Endothelial cell of hepatic sinusoid (primary cell): ENCODE measurements around the gene NDRG2.

Experiments
- in situ Hi-C: cut with HindIII; loops from 2 replicates; pipeline ENCODE4 v1.10.0; 2017; ENCODE audit warnings: low sequenced_read_pairs

The NDRG2 gene

GRCh38 chr14:21024585-21025370 lies at the start of gene NDRG2:
TSS of gene NDRG2 (minus strand) at chr14:21025061. CDS start at chr14:21023315, 1,746 bp downstream.
- in situ Hi-C loops, result loop anchor here (5.0 kb wide), 1 partner anchor 38 kb away; no protein-coding TSS in a partner anchor

DNA sequence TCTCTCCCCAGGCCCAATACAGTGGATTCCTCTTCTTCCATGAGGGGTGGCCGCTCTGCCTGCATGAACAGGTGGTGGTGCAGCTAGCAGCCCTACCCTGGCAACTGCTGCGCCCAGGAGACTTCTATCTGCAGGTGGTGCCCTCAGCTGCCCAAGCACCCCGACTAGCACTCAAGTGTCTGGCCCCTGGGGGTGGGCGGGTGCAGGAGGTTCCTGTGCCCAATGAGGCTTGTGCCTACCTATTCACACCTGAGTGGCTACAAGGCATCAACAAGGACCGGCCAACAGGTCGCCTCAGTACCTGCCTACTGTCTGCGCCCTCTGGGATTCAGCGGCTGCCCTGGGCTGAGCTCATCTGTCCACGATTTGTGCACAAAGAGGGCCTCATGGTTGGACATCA lies 49.1 kb upstream of the NDRG2 start:
- in situ Hi-C loops, result no loop called here

DNA sequence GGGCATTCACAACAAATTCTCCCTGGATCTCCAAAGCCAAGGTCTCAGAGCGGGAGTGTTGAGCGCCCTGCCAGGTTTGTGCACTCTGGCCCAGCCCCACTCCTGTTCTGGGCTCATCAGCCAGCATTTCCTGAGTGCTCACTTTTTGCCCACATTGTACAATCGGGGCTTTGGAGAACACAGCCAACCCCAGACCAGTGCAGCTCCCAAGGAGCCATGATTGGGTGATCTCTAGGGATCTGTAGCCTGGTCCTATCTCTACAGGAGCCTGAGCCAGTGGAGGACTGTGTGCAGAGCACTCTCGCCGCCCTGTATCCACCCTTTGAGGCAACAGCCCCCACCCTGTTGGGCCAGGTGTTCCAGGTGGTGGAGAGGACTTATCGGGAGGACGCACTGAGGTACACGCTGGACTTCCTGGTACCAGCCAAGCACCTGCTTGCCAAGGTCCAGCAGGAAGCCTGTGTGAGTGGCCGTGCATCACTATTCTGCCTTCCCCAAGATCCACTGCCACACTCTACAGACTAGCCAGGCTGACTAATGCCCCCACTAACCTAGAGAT lies 48.0 kb upstream of the NDRG2 start:
- in situ Hi-C loops, result no loop called here

GRCh38 chr14:21072031-21072473 lies 47.2 kb upstream of the NDRG2 start:
- in situ Hi-C loops, result no loop called here

- in situ Hi-C loops, result no loop called here
Measured at GRCh38 chr14:21071225-21072030, 46.6 kb upstream of the NDRG2 start.

- in situ Hi-C loops, result no loop called here
Measured at GRCh38 chr14:21070610-21071224, 45.9 kb upstream of the NDRG2 start.

GRCh38 chr14:21070083-21070609 lies 45.3 kb upstream of the NDRG2 start, which contains the start of gene ARHGEF40:
TSS of gene ARHGEF40 (plus strand) at chr14:21070304. CDS start at chr14:21070397, 93 bp downstream.
- in situ Hi-C loops, result no loop called here

GRCh38 chr14:21069388-21070082 lies 44.7 kb upstream of the NDRG2 start:
- in situ Hi-C loops, result no loop called here

DNA sequence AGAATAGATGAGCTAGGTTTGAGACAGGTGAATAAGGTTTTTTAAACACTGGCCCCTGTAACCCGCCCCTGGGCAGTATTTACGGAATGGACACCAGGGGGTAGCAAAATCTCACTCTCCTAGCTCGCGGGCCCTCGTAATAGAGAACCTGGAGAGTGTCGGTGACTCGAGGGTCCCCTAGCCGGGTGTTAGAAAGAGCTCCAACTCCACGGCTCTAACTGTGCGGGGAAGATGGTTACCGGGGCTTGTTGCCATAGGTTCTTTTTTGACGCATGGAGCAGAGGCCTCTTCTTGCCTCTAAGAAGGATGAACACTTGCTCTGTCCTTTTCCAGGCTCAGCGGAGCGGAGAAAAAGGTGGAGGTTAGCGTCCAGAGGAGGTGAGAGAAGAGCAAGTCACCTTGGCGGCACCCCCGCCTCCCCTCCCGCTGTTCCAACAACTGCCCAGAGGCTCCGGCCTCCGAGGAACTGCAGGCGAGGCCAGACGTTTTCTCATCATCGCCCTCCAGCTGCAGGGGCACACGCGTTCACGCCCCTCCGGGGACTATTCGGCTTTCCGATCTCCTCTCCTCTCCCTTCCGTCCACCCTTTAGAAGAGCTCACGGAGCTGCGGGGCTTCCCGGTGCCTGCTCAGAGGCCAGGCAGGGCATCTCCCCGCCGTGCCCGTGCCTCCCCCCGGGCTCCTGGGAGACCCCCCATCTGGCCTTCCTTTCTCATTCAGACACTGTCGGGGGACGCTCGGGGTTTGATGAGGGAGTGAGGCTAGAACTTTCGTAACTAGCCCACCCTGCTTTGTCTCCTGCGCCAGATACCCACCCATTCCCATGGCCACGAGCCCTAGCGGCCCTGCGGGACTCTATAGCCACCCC lies 43.9 kb upstream of the NDRG2 start:
- in situ Hi-C loops, result no loop called here

DNA sequence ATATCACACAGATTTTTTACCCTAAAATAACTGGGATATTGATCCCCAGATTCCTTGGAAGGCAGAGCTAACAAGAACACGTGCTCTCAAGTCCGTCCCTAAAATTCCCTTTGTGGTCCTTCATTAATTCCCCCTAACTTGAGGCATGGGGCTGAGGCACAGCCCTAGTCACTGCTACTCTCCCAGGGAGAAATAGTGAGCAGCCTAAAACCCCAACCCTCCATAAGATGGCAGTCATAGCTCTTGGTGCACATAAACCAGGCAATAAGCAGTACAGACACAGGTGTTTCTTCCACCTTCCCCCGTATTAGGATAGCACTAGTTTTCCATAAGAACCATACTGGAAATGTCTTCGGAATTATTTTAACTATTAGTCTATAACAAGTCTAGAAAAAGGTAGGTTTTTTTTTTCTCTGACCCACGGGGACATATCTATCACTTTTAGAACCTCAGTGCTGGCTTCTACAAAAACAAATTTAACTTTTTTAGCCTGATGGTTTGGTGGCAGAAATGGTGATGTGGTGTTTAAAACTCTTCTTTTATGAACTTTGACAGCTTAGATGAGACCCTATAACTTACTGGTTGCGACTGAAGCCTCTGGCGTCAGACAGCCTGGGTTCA lies 42.1 kb upstream of the NDRG2 start:
- in situ Hi-C loops, result no loop called here

DNA sequence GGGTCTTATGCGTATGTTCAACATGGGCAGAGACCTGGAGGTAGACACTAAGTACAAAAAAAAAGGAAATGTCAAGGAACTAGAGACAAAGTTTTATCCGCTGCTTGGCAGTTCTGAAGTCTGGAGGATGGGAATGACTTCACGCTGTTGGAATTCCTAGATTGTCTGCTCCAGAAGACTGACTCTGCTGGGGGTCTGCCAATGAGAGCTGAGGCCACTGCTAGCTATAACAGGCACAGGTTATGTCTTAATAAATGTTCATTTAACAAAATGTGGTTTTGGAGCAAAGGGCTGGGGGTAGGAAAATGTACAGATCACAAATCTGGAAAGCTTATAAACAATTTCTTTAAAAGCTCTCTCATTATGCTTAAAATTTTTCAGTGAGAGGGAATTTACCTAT lies 38.6 kb upstream of the NDRG2 start:
- in situ Hi-C loops, result loop anchor here (5.0 kb wide), 1 partner anchor 41 kb away; no protein-coding TSS in a partner anchor

GRCh38 chr14:21061347-21061668 lies 36.4 kb upstream of the NDRG2 start:
- in situ Hi-C loops, result loop anchor here (5.0 kb wide), 1 partner anchor 39 kb away; no protein-coding TSS in a partner anchor

DNA sequence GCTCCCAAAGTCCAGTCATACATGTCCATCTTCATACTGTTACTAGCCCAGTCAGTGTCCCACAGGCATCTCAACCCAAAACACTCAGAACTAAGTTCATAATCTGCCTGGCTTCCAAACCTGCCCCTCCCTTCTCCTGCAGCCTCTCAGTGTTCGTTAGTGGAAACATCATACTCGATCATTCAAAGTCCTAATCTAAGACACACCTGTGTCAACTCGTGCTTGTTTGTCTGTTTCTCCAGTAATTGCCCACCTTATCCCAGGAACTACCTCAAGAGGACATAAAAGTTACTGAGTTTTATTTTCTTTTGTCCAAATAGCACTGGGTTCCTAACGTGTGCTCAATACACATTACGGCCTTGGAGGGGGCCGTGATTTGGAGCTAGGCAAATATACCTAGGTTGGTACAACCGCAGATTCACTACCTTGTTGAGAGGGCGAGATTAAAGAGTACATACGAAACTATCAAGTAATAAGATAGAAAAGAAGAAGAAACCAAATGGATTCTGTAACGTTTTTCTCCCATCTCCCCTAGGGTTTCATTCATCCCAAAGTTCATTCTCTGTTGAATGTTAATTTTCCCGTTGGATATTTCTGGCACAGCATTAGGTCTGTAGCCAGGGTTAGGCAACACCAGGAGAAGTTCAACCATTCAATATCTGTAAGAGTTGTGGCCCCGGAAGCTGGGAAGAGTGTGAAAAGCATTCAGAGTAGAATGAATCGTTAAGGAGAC lies 35.9 kb upstream of the NDRG2 start:
- in situ Hi-C loops, result loop anchor here (5.0 kb wide), 1 partner anchor 38 kb away; no protein-coding TSS in a partner anchor

- in situ Hi-C loops, result loop anchor here (5.0 kb wide), 1 partner anchor 38 kb away; no protein-coding TSS in a partner anchor
Measured at GRCh38 chr14:21059842-21060613, 35.2 kb upstream of the NDRG2 start.

DNA sequence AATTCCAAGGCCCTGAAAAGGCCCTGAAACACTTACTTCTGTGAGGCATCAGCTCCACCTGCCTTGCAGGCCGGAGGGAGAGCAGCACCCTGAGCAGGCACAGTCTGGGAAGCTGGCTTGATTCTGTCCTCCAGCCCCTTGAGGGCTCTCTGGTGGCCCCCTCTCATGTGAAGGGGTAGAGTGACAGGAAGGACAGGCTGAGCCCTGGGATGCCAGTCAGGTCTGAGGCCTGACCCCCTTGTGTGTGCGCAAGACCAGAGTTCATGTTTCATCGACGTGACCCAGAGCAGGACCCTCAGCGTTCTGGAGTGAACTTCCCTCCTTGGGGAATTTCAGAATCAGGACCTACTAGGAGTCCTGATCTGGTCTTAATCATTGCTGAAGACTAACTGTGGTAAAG lies 34.0 kb upstream of the NDRG2 start:
- in situ Hi-C loops, result no loop called here

DNA sequence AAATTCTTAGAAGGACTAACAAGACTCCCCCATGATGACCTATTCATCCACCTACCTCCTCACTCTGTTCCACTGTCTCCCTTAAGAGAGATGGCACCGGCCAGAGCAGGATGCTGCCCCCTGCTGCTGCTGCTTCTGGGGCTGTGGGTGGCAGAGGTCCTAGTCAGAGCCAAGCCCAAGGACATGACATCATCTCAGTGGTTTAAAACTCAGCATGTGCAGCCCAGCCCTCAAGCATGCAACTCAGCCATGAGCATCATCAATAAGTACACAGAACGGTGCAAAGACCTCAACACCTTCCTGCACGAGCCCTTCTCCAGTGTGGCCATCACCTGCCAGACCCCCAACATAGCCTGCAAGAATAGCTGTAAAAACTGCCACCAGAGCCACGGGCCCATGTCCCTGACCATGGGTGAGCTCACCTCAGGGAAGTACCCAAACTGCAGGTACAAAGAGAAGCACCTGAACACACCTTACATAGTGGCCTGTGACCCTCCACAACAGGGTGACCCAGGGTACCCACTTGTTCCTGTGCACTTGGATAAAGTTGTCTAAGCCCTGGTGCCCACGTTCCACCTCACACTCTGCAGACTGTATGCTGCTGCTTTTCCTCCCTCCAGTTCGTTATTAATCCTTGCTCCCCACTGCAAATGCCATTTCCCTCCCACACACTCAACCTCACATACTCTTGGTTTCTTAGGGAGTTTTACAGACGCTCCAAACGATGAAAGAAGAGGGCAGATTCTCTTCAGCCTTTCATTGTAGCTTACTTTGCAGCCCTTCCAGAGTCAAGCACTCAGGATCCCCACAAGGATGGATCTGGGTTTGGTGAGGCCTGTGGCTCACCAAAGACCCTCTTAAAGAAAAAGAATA lies 33.2 kb upstream of the NDRG2 start, which contains the start of gene RNASE8:
Gene RNASE8 (plus strand): TSS at position 20 of the 873 bp plus-strand sequence. CDS start 71 bp downstream, at position 91.
- in situ Hi-C loops, result no loop called here
